Measurements from ENCODE around the gene ANTXRL.
"Not testable (repeated sequence)": the region's sequence is repeated elsewhere in the genome, so short reads cannot be mapped to it uniquely, and the experiment has no call there.

DNA sequence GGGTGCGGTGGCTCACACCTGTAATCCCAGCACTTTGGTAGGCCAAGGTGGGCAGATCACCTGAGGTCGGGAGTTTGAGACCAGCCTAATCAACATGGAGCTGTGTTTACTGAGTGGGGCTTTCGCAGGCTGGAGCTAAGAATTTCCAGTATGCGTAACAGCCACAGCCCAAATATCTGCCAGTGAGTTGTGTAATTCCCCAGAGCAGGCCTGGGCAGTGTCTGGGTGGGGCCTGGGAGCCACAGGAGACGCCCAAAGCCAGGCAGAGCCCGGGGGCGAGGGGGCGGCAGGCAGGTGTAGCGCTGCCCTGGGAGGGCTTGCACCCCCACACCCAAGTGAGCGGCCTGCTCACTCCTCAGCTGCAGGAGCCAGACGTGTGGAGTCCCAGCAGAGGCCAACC lies 88.6 kb downstream of the ANTXRL start, which contains the start of gene ANXA8L1:
- TF ChIP-seq, protein P1, sequence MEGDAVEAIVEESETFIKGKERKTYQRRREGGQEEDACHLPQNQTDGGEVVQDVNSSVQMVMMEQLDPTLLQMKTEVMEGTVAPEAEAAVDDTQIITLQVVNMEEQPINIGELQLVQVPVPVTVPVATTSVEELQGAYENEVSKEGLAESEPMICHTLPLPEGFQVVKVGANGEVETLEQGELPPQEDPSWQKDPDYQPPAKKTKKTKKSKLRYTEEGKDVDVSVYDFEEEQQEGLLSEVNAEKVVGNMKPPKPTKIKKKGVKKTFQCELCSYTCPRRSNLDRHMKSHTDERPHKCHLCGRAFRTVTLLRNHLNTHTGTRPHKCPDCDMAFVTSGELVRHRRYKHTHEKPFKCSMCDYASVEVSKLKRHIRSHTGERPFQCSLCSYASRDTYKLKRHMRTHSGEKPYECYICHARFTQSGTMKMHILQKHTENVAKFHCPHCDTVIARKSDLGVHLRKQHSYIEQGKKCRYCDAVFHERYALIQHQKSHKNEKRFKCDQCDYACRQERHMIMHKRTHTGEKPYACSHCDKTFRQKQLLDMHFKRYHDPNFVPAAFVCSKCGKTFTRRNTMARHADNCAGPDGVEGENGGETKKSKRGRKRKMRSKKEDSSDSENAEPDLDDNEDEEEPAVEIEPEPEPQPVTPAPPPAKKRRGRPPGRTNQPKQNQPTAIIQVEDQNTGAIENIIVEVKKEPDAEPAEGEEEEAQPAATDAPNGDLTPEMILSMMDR (IDR thresholded peaks at IDR 0.05; ENCODE audit: borderline replicate concordance, extremely low read depth, low read length, poor library complexity, severe bottlenecking) = not testable (repeated sequence)
- TF ChIP-seq EZH2 (IDR thresholded peaks at IDR 0.05; ENCODE audit: borderline replicate concordance, low read depth, low read length, severe bottlenecking) = not testable (repeated sequence)
